GM10266 (cell line): ENCODE data around the gene B4GALT7.

ENCODE experiments used
- DNase-seq: peaks from one replicate; pipeline ENCODE4 v3.0.0; 2012; ENCODE audit errors: extremely low spot score
- CTCF ChIP-seq: IDR thresholded peaks from 2 replicates; pipeline ENCODE4 v1.5.1; 2012; ENCODE audit warnings: mild to moderate bottlenecking, low read depth; ENCODE audit not compliant: control insufficient read depth, insufficient read depth; ENCODE audit errors: missing control alignments

B4GALT7 gene

GRCh38 chr5:177606071-177607051, 6.4 kb downstream of the B4GALT7 start:
- TF ChIP-seq CTCF: no peak
- peak; percentile 5 for DNase-seq

- no peak for DNase-seq
- TF ChIP-seq CTCF: no peak
These were observed 7.2 kb downstream of the B4GALT7 start for GRCh38 chr5:177607115-177607451.

- TF ChIP-seq CTCF: peak; percentile 83
- DNase-seq: peak; percentile 67
These were observed 7.7 kb downstream of the B4GALT7 start for GRCh38 chr5:177607452-177608192.

- TF ChIP-seq CTCF: no peak
- DNase-seq: no peak
These were observed 8.5 kb downstream of the B4GALT7 start for GRCh38 chr5:177608243-177609075.

GRCh38 chr5:177609076-177610059, 9.4 kb downstream of the B4GALT7 start:
- no peak for DNase-seq
- no peak for TF ChIP-seq CTCF

GRCh38 chr5:177610131-177610769, 10.3 kb downstream of the B4GALT7 start:
- TF ChIP-seq CTCF: no peak
- peak; percentile 9 for DNase-seq
